ENCODE results near the gene PRR20B. TPM values are rescaled to one million over a fixed set of nuclear protein-coding genes. Genes with fewer than 3 reads are reported as not detected.
"Not testable (repeated sequence)": the region's sequence is repeated elsewhere in the genome, so short reads cannot be mapped to it uniquely, and the experiment has no call there.

PRR20B gene

GRCh38 chr13:57166897-57167296, 19.6 kb downstream of the PRR20B start, which contains the start of gene PRR20E:
TSS of gene PRR20E (plus strand) at chr13:57167197. CDS start at chr13:57167584, 387 bp downstream.
- H2BK120ac ChIP-seq (ENCODE audit: low read depth, low read length); H3K23ac ChIP-seq (ENCODE audit: low read length); H3K4me2 ChIP-seq (ENCODE audit: low read length); H3K27me3 ChIP-seq (ENCODE audit: insufficient read depth, low read length, poor library complexity); H2BK15ac ChIP-seq (replicated peaks; ENCODE audit: low read depth); DNase-seq; H3K18ac ChIP-seq (ENCODE audit: low read length); H3K79me1 ChIP-seq (ENCODE audit: low read length); H2BK5ac ChIP-seq (ENCODE audit: low read length); H2AK5ac ChIP-seq (ENCODE audit: low read length); H3K4me3 ChIP-seq (ENCODE audit: low read length); H4K5ac ChIP-seq (ENCODE audit: low read length); H3K9ac ChIP-seq (ENCODE audit: low read length); H3K27ac ChIP-seq (ENCODE audit: low read depth, low read length); H3K4me1 ChIP-seq (ENCODE audit: control insufficient read depth, low read depth, low read length); H3K56ac ChIP-seq (ENCODE audit: low read length); H3K36me3 ChIP-seq (ENCODE audit: control insufficient read depth, insufficient read depth, low read length); H3K4ac ChIP-seq (ENCODE audit: low read depth, low read length); H4K8ac ChIP-seq (ENCODE audit: low read depth, low read length); H3K79me2 ChIP-seq (ENCODE audit: control insufficient read depth, insufficient read depth, low read length): not testable (repeated sequence)
- no CpG with 5 or more reads among the region's 22 CpGs for WGBS (ENCODE audit: extremely low coverage, insufficient coverage, low lambda C conversion rate)

- no peaks in the 10 kb centered on the region for H3K79me2 ChIP-seq (ENCODE audit: control insufficient read depth, insufficient read depth, low read length)
- H2AK5ac ChIP-seq (ENCODE audit: low read length), result no peak overlapping the region
- H4K8ac ChIP-seq (ENCODE audit: low read depth, low read length), result no peak overlapping the region
- no peak overlapping the region for H3K56ac ChIP-seq (ENCODE audit: low read length)
- no peaks in the 10 kb centered on the region for H3K79me1 ChIP-seq (ENCODE audit: low read length)
- H3K27ac ChIP-seq (ENCODE audit: low read depth, low read length), result no peak overlapping the region
- no peak overlapping the region for H3K23ac ChIP-seq (ENCODE audit: low read length)
- no peaks in the 10 kb centered on the region for H3K27me3 ChIP-seq (ENCODE audit: insufficient read depth, low read length, poor library complexity)
- no peaks in the 10 kb centered on the region for H3K4me1 ChIP-seq (ENCODE audit: control insufficient read depth, low read depth, low read length)
- no peak overlapping the region for H3K4ac ChIP-seq (ENCODE audit: low read depth, low read length)
- WGBS (ENCODE audit: extremely low coverage, insufficient coverage, low lambda C conversion rate), result no CpG with 5 or more reads among the region's 1 CpG
- no peak overlapping the region for H2BK5ac ChIP-seq (ENCODE audit: low read length)
- no peak overlapping the region for H4K5ac ChIP-seq (ENCODE audit: low read length)
- no peak for DNase-seq
- no peak overlapping the region for H3K18ac ChIP-seq (ENCODE audit: low read length)
- no peak overlapping the region for H3K9ac ChIP-seq (ENCODE audit: low read length)
- H3K4me3 ChIP-seq (ENCODE audit: low read length), result no peak overlapping the region
- H3K4me2 ChIP-seq (ENCODE audit: low read length), result no peak overlapping the region
- H2BK120ac ChIP-seq (ENCODE audit: low read depth, low read length), result no peak overlapping the region
- no peaks in the 10 kb centered on the region for H3K36me3 ChIP-seq (ENCODE audit: control insufficient read depth, insufficient read depth, low read length)
- H2BK15ac ChIP-seq (replicated peaks; ENCODE audit: low read depth), result no peak overlapping the region
Observed at GRCh38 chr13:57191667-57192066, 44.4 kb downstream of the PRR20B start.

Small RNA genes lying within 50 kb of the gene (small RNA-seq; reads per million reads assigned to genes)
- not detected for gene PRR20FP (ENCODE audit: insufficient read depth)

All from mesendoderm (in vitro differentiated cells).